HepG2 (cell line): ENCODE measurements around the gene B3GALT6. TPM values are rescaled to one million over a fixed set of nuclear protein-coding genes. Genes with fewer than 3 reads are reported as not detected.

Experiments
- ATAC-seq: fragments of 200-7000 bp; cut with Tn5 transposase; 3 replicates; pipeline ENCODE4 v1.9.1; 2020; ENCODE audit warnings: mild to moderate bottlenecking, moderate library complexity
- BruUV-seq: library from RNA; stranded (reverse); fragments of 400-500 nt; replicated peaks from 2 replicates; lab custom pipeline; 2021; lab: Mats Ljungman, UMichigan
- CTCF ChIA-PET: fragments of 300-600 bp; formaldehyde crosslinking; extraction: SDS; loops from one replicate; lab custom pipeline; 2021; ENCODE audit warnings: low total read pairs, inconsistent platforms, low intra/inter-chr PET ratio; lab: Yijun Ruan, JAX
- POLR2A ChIA-PET: fragments of 350-600 bp; sonication (Branson Sonifier 250); formaldehyde crosslinking; loops from one replicate; lab custom pipeline; 2020; ENCODE audit warnings: antibody characterized with exemption, inconsistent platforms; lab: Yijun Ruan, JAX
- DNase-seq: peaks from one replicate; pipeline ENCODE4 v3.0.0-alpha.2; 2015; ENCODE audit warnings: low spot score
- FAIRE-seq: peaks from 3 replicates; lab custom pipeline; 2011; peaks lifted over from hg19 to GRCh38; lab: Jason Lieb, UNC
- H2AFZ ChIP-seq: one replicate; pipeline ENCODE4 v1.6.1; 2011; ENCODE audit warnings: low read length, inconsistent platforms
- H3K27ac ChIP-seq: fragments of 300-600 bp; 3 replicates; pipeline ENCODE4 v1.8.0; 2011; ENCODE audit warnings: mixed run types, mild to moderate bottlenecking, mixed read lengths, low read length, inconsistent platforms; ENCODE audit not compliant: insufficient read depth; ENCODE audit errors: extremely low read length
- H3K27me3 ChIP-seq, 2 experiments: fragments of 200-600 bp in 1 of 2; 2 replicates in 1 of 2; 3 replicates in 1 of 2; pipeline versions ENCODE4 v1.6.0 to v1.8.0; 2011; ENCODE audit warnings: low read length in 2 of 2, mild to moderate bottlenecking in 2 of 2, moderate library complexity in 2 of 2, inconsistent platforms in 1 of 2; ENCODE audit not compliant: insufficient read depth in 2 of 2, control insufficient read depth in 1 of 2
- H3K36me3 ChIP-seq, 2 experiments: fragments of 200-600 bp in 1 of 2; replicated peaks in 1 of 2; 2 replicates in 1 of 2; 3 replicates in 1 of 2; pipeline versions ENCODE4 v1.5.1 to v1.8.0; 2011; ENCODE audit warnings: low read length in 2 of 2, inconsistent platforms in 1 of 2; ENCODE audit not compliant: insufficient read depth in 2 of 2, control insufficient read depth in 1 of 2
- H3K4me1 ChIP-seq: 2 replicates; pipeline ENCODE4 v1.5.1; 2012; ENCODE audit warnings: low read length, inconsistent platforms; ENCODE audit not compliant: insufficient read depth
- H3K4me2 ChIP-seq: 2 replicates; pipeline ENCODE4 v1.6.0; 2011; ENCODE audit warnings: low read depth, low read length, inconsistent platforms
- H3K4me3 ChIP-seq, 3 experiments: fragments of 200-600 bp in 1 of 3; sonication (generic), shearing (Covaris generic) in 1 of 3; replicated peaks in 1 of 3; 2 replicates each; pipeline ENCODE4 v1.5.1; 2011 to 2016; ENCODE audit warnings: low read length in 3 of 3, inconsistent platforms in 2 of 3, low read depth in 2 of 3, mild to moderate bottlenecking in 2 of 3, control low read depth in 1 of 3, mixed read lengths in 1 of 3; ENCODE audit not compliant: insufficient read depth in 1 of 3
- H3K79me2 ChIP-seq: one replicate; pipeline ENCODE4 v1.6.1; 2011; ENCODE audit warnings: low read length, inconsistent platforms; ENCODE audit not compliant: insufficient read depth
- H3K9ac ChIP-seq: 2 replicates; pipeline ENCODE4 v1.6.0; 2011; ENCODE audit warnings: mild to moderate bottlenecking, low read depth, low read length, inconsistent platforms; ENCODE audit not compliant: insufficient read depth
- H3K9me3 ChIP-seq: 2 replicates; pipeline ENCODE4 v1.5.1; 2012; ENCODE audit warnings: mild to moderate bottlenecking, low read length
- H4K20me1 ChIP-seq: 2 replicates; pipeline ENCODE4 v1.6.0; 2011; ENCODE audit warnings: inconsistent platforms, mild to moderate bottlenecking, low read length, moderate library complexity; ENCODE audit not compliant: insufficient read depth
- AGO1 ChIP-seq: fragments of 200-400 bp; formaldehyde crosslinking; IDR thresholded peaks from 2 replicates; pipeline ENCODE4 v1.6.1; 2017; ENCODE audit warnings: mild to moderate bottlenecking, low read depth, low read length, moderate library complexity; ENCODE audit not compliant: poor library complexity, severe bottlenecking
- NONO ChIP-seq, 2 experiments: fragments of 450-650 bp in 1 of 2; sonication (generic) in 1 of 2; formaldehyde crosslinking in 1 of 2; IDR thresholded peaks in 1 of 2; conservative IDR thresholded peaks in 1 of 2; 2 replicates each; pipeline versions ENCODE4 v1.6.1 to v1.8.0; 2017 to 2022; ENCODE audit warnings: mild to moderate bottlenecking in 1 of 2, missing genetic modification reagents in 1 of 2, moderate library complexity in 1 of 2
- STAT6 ChIP-seq: sonication (generic); formaldehyde crosslinking; IDR thresholded peaks from 2 replicates; pipeline ENCODE4 v1.4.0; 2020; ENCODE audit warnings: missing genetic modification reagents, mild to moderate bottlenecking, borderline replicate concordance
- ZNF501 ChIP-seq: sonication (generic); formaldehyde crosslinking; IDR thresholded peaks from 2 replicates; pipeline ENCODE4 v1.5.1; 2020; ENCODE audit warnings: mild to moderate bottlenecking, moderate library complexity, missing genetic modification reagents
- ZNF629 ChIP-seq: sonication (generic); formaldehyde crosslinking; conservative IDR thresholded peaks from 2 replicates; pipeline ENCODE4 v1.5.0; 2020; ENCODE audit warnings: missing genetic modification reagents
- WGBS: methylation state at CpG from one replicate; pipeline ENCODE4 v1.1.6; 2017; ENCODE audit warnings: low lambda C conversion rate; 5-methylcytosine and 5-hydroxymethylcytosine counted together
- in situ Hi-C: cut with HindIII; loops from 2 replicates; pipeline ENCODE4 v1.10.0; 2017; ENCODE audit warnings: low pct_unique_long_range_greater_than_20kb; ENCODE audit not compliant: extremely low pct_ligation_motif_present
- intact Hi-C: fragments of 100-400 bp; cut with micrococcal nuclease; formaldehyde crosslinking; loops from one replicate; pipeline ENCODE4 v1.10.0; 2022; ENCODE audit not compliant: unreplicated experiment
- polyA plus RNA-seq, 8 experiments: library from polyadenylated mRNA; depleted of rRNA in 3 of 8; stranded (reverse) in 7 of 8; unstranded in 1 of 8; fragments of >200 nt; fragmentation: Illumina TruSeq in 4 of 8; extraction: Trizol in 4 of 8; gene quantifications; 2 replicates each; pipeline versions ENCODE4 v1.2.1 to v1.2.3, GENCODE V29; 2011 to 2016; ENCODE audit warnings: low read depth in 4 of 8, missing spikeins in 1 of 8, mixed read lengths in 1 of 8; ENCODE audit not compliant: insufficient read depth in 1 of 8
- total RNA-seq, 5 experiments: library from RNA; depleted of rRNA; stranded (reverse); fragments of >200 nt; fragmentation: Illumina TruSeq; extraction: Trizol; gene quantifications; 2 replicates each; pipeline ENCODE4 v1.2.3, GENCODE V29; 2016; ENCODE audit warnings: low read depth in 1 of 5
- TF ChIP-seq, protein P1 (sequence below): sonication (generic); formaldehyde crosslinking; IDR thresholded peaks from 2 replicates; pipeline ENCODE4 v1.5.1; 2020; ENCODE audit warnings: mild to moderate bottlenecking, missing genetic modification reagents, moderate library complexity

B3GALT6 gene
- total and polyA plus RNA-seq, 2 of the 13 experiments (the other 11 are each of a cell fraction or from before 2014, with no cell fraction given) = 3.9 to 14.2 TPM

DNA sequence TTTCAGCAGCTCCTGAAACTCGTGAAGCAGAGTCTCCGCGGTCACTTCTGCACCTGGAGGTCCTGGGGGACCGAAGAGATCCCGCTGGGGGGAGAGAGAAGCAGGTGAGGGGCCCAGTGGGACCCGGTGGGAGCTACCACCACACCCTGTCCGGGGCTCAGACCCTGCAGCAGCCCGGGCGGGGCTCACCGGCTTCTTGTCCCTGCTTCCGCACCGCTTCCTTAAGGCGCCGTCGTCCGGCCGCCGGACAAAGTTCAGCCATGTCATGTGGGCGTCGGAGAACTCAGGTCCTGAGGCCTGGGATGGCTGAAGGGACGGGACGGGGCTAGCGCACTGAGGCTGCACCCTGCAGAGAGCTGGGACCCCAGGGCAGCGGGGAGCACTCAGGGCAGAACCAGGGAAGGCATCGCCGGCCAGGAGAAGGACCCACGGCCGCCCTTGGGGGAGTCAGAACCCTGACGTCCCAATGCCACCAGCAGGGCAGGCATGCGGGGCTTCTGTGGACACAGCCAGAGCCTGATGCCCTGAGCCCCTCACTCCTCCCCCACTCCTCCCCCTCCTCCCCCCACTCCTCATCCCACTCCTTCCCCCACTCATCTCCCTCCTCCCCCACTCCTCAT is 12.3 kb downstream of the B3GALT6 start (continued):
- TF ChIP-seq, protein P1, sequence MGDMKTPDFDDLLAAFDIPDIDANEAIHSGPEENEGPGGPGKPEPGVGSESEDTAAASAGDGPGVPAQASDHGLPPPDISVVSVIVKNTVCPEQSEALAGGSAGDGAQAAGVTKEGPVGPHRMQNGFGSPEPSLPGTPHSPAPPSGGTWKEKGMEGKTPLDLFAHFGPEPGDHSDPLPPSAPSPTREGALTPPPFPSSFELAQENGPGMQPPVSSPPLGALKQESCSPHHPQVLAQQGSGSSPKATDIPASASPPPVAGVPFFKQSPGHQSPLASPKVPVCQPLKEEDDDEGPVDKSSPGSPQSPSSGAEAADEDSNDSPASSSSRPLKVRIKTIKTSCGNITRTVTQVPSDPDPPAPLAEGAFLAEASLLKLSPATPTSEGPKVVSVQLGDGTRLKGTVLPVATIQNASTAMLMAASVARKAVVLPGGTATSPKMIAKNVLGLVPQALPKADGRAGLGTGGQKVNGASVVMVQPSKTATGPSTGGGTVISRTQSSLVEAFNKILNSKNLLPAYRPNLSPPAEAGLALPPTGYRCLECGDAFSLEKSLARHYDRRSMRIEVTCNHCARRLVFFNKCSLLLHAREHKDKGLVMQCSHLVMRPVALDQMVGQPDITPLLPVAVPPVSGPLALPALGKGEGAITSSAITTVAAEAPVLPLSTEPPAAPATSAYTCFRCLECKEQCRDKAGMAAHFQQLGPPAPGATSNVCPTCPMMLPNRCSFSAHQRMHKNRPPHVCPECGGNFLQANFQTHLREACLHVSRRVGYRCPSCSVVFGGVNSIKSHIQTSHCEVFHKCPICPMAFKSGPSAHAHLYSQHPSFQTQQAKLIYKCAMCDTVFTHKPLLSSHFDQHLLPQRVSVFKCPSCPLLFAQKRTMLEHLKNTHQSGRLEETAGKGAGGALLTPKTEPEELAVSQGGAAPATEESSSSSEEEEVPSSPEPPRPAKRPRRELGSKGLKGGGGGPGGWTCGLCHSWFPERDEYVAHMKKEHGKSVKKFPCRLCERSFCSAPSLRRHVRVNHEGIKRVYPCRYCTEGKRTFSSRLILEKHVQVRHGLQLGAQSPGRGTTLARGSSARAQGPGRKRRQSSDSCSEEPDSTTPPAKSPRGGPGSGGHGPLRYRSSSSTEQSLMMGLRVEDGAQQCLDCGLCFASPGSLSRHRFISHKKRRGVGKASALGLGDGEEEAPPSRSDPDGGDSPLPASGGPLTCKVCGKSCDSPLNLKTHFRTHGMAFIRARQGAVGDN (CRISPR knock-in tag) = peak; percentile 59
- peak; percentile 68; the same call in 1 of the 2 replicates for TF ChIP-seq ZNF501 (CRISPR knock-in tag)
- TF ChIP-seq NONO (IDR thresholded peaks at IDR 0.05) = no peak
- TF ChIP-seq NONO (CRISPR knock-in tag; conservative IDR thresholded peaks at IDR 0.05) = 0 out of 2 replicates have a peak, but pooled peaks have one; percentile 3

DNA sequence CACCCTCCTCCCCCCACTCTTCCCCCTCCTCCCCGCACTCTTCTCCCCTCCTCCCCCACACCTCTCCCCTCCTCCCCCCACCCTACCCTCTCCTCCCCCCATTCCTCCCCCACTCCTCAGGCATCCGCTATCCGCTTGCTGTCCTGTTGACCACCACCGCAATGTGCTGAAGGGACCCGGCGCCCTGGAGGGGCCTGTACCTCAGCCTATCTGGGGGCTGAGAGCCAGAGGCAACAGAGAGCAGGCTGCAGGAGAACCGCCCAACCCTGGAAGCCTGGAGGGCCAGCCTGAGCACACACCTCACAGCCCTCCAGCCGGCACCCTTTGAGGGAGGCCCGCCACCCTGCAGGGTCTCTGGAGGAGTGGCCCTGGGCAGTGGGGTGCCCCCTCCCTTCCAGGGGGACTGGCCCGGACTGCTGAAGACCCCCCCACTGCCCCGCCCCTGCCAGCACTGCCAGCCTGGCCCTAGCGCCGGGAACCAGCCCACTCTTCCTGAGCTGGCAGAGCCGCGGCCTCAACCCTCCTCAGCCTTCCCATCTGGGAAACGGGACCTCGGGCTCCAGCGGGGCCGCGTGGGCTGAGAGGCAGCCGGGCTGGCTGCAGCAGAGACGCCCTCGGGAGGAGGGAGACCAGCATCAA is 13.3 kb downstream of the B3GALT6 start:
- Histone ChIP-seq H3K27ac (no peak overlapping the region), H3K4me3 (no peak overlapping the region), H3K4me2 (no peak overlapping the region), H3K9me3 (no peaks in the 10 kb centered on the region), H2AFZ (no peak overlapping the region), H3K36me3 (no peaks in the 10 kb centered on the region), H3K79me2 (no peaks in the 10 kb centered on the region), H4K20me1 (no peaks in the 10 kb centered on the region), H3K27me3 (no peaks in the 10 kb centered on the region)
- BruUV-seq = no TSS peak
- POLR2A ChIA-PET = no interaction called here
- CTCF ChIA-PET = no interaction called here
- WGBS = 47% methylated on average over 6 of the region's 23 CpGs
- intact Hi-C loops = no loop called here
- ATAC-seq = peak; percentile 22
- in situ Hi-C loops = no loop called here
- TF ChIP-seq ZNF629 (CRISPR knock-in tag) (peak; percentile 81), AGO1 (peak; percentile 8), STAT6 (CRISPR knock-in tag) (no peak)
- TF ChIP-seq, protein P1 (CRISPR knock-in tag) = 0 out of 2 replicates have a peak, but pooled peaks have one; percentile 7
- TF ChIP-seq, all 625 proteins: peak for 3
- no peak overlapping the region for H3K9ac ChIP-seq
- FAIRE-seq (no peak), DNase-seq (peak; percentile 23)
- H3K4me1 ChIP-seq = peaks cover 17% of the 10 kb centered on the region
